ENCODE data around the gene MAP3K4.

DNA sequence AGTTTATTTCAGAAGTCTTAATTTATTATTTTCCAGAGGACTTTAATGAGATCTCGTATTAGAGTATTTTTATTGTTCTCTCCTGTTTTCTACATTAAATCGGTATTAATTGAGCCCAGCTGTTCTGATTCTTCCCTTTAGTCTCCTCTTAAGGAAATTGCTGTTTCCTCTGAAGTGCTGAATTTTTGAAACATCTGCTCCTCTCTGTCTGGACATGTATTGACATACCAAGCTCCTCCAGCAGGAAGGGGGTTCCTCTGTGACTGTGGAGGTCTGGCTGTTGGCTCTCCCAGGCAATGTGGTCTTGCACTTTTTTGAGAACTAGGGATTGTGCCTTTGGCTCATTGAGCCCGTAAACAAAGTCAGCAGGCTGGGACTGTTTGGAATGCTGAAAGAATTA is 74.9 kb downstream of the MAP3K4 start:
- TF ChIP-seq EP300 (IDR thresholded peaks at IDR 0.05), result no peak
- TF ChIP-seq POLR2AphosphoS5 (IDR thresholded peaks at IDR 0.05), result no peak
